SU-DHL-6 (cell line): ENCODE measurements around the gene SAPCD1.

Experiments
- H2AFZ ChIP-seq: fragments of 200-600 bp; sonication (generic); 2 replicates; pipeline ENCODE4 v1.6.1; 2014; ENCODE audit warnings: low read depth, mild to moderate bottlenecking, moderate library complexity, mixed read lengths, antibody characterized with exemption, low read length; ENCODE audit not compliant: severe bottlenecking
- H3F3A ChIP-seq: fragments of 200-600 bp; shearing (Covaris generic); 2 replicates; pipeline ENCODE4 v1.6.0; 2016; ENCODE audit warnings: antibody characterized with exemption, mild to moderate bottlenecking; ENCODE audit not compliant: insufficient read depth
- H3K27ac ChIP-seq: fragments of 200-600 bp; sonication (generic); 2 replicates; pipeline ENCODE4 v1.5.1; 2016; ENCODE audit warnings: low read depth, mild to moderate bottlenecking, low read length, moderate library complexity, mixed read lengths
- H3K27me3 ChIP-seq: fragments of 200-600 bp; sonication (generic), shearing (Covaris generic); 2 replicates; pipeline ENCODE4 v1.6.0; 2014; ENCODE audit warnings: mild to moderate bottlenecking, low read length
- H3K36me3 ChIP-seq: fragments of 200-600 bp; sonication (generic); 2 replicates; pipeline ENCODE4 v1.6.1; 2014; ENCODE audit warnings: mild to moderate bottlenecking, low read length, mixed read lengths
- H3K4me2 ChIP-seq: fragments of 300-600, 200-600 bp; shearing (Covaris generic), sonication (generic); 2 replicates; pipeline ENCODE4 v1.6.0; 2014; ENCODE audit warnings: low read length, low read depth, mild to moderate bottlenecking; ENCODE audit not compliant: poor library complexity, severe bottlenecking
- H3K4me3 ChIP-seq: fragments of 200-600 bp; sonication (generic); 2 replicates; pipeline ENCODE4 v1.5.1; 2014; ENCODE audit warnings: antibody characterized with exemption, low read length, mild to moderate bottlenecking, mixed read lengths; ENCODE audit not compliant: insufficient read depth, poor library complexity, severe bottlenecking
- H3K79me2 ChIP-seq: fragments of 200-600 bp; sonication (generic); 2 replicates; pipeline ENCODE4 v1.6.1; 2014; ENCODE audit warnings: mild to moderate bottlenecking, low read length, moderate library complexity; ENCODE audit not compliant: insufficient read depth
- H3K9ac ChIP-seq: fragments of 200-600 bp; sonication (generic); 2 replicates; pipeline ENCODE4 v1.7.0; 2014; ENCODE audit warnings: mild to moderate bottlenecking, low read length
- H3K9me2 ChIP-seq: fragments of 200-600 bp; sonication (generic); replicated peaks from 2 replicates; pipeline ENCODE4 v1.6.1; 2014; ENCODE audit warnings: low read length; ENCODE audit not compliant: insufficient read depth
- H3K9me3 ChIP-seq: fragments of 200-600 bp; sonication (generic); 2 replicates; pipeline ENCODE4 v1.6.1; 2014; ENCODE audit warnings: low read length, mixed read lengths; ENCODE audit not compliant: insufficient read depth
- H4K20me1 ChIP-seq: fragments of 200-600 bp; sonication (generic); 2 replicates; pipeline ENCODE4 v1.6.1; 2014; ENCODE audit warnings: low read depth, mild to moderate bottlenecking, antibody characterized with exemption, low read length, moderate library complexity, mixed read lengths
- EZH2phosphoT487 ChIP-seq: fragments of 200-600 bp; sonication (generic), shearing (Covaris generic); conservative IDR thresholded peaks from 2 replicates; pipeline ENCODE4 v1.6.1; 2018; ENCODE audit warnings: mild to moderate bottlenecking, antibody characterized with exemption, low read length, moderate library complexity, mixed read lengths
- TF ChIP-seq, protein P1 (sequence below): fragments of 200-600 bp; sonication (generic); IDR thresholded peaks from one replicate; pipeline ENCODE4 v1.5.1; 2017; ENCODE audit warnings: antibody characterized with exemption, mild to moderate bottlenecking, low read length, moderate library complexity; ENCODE audit not compliant: insufficient read depth, poor library complexity, severe bottlenecking

The SAPCD1 gene

DNA sequence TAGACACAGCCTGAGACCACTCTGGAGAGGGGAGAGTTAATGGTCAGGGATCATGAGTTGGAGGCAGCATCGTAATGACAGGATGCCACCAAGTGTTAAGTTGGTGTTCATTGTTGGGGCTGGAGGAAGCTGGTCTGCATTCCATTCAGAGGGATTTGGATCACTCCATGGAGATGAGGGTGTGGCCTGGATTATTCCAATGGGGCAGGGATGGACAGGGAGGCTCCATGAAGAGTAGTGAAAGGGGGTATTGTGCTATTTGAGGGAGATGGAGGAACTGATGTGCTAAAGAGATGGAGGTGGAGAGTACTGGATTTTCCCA lies 1.1 kb downstream of the SAPCD1 start:
- no peaks in the 10 kb centered on the region for H3K27me3 ChIP-seq
- H2AFZ ChIP-seq, result no peak overlapping the region
- H4K20me1 ChIP-seq, result no peaks in the 10 kb centered on the region
- no peaks in the 10 kb centered on the region for H3K9me3 ChIP-seq
- no peak overlapping the region for H3K4me2 ChIP-seq
- peaks cover 8% of the 10 kb centered on the region for H3F3A ChIP-seq
- TF ChIP-seq EZH2phosphoT487, result no peak
- TF ChIP-seq, protein P1, sequence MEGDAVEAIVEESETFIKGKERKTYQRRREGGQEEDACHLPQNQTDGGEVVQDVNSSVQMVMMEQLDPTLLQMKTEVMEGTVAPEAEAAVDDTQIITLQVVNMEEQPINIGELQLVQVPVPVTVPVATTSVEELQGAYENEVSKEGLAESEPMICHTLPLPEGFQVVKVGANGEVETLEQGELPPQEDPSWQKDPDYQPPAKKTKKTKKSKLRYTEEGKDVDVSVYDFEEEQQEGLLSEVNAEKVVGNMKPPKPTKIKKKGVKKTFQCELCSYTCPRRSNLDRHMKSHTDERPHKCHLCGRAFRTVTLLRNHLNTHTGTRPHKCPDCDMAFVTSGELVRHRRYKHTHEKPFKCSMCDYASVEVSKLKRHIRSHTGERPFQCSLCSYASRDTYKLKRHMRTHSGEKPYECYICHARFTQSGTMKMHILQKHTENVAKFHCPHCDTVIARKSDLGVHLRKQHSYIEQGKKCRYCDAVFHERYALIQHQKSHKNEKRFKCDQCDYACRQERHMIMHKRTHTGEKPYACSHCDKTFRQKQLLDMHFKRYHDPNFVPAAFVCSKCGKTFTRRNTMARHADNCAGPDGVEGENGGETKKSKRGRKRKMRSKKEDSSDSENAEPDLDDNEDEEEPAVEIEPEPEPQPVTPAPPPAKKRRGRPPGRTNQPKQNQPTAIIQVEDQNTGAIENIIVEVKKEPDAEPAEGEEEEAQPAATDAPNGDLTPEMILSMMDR, result no peak
- no peak overlapping the region for H3K9ac ChIP-seq
- no peaks in the 10 kb centered on the region for H3K9me2 ChIP-seq
- H3K27ac ChIP-seq, result no peak overlapping the region
- peaks cover 8% of the 10 kb centered on the region; the same call in 1 of the 2 replicates for H3K36me3 ChIP-seq
- no peak overlapping the region for H3K4me3 ChIP-seq
- no peaks in the 10 kb centered on the region for H3K79me2 ChIP-seq

DNA sequence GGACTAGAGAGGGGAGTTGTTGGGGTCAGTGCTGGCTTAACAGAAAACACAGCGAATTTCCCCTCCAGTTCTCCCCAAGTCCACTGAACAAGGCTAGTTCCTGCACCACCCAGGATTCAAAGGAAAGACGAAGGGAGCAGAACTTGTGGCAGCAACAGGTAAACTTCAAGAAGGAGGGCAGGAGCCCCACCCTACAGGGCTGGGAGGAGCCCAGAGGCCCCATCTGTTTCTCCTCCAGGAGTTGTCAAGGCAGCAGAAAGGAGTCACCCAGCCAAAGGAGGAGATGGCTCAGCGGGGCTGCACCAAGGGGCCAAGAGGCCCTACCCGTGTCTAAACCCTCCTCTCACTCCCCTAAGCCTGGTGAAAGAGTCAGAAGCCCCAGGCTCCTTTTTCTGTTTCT lies 1.7 kb downstream of the SAPCD1 start:
- Histone ChIP-seq H3F3A (peaks cover 8% of the 10 kb centered on the region), H3K27ac (no peak overlapping the region)

DNA sequence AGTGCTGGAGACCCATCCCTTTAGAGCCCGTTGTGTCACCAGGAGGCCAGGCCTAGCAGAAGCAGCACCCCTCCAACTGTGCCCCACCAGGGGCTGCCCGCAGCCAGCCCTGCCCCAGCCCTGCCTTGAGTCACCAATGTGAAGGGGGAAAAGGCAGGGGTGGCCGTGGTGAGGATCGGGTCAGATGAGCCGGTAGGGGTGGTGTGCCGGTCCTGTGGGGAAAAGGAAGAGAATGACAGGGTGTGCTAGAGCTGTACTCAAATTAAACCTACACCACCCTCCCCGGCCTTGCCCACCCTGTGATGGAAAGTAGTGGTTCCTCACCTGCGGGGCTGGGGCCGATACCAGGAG lies 3.1 kb downstream of the SAPCD1 start:
- Histone ChIP-seq H3F3A (peaks cover 8% of the 10 kb centered on the region), H4K20me1 (no peaks in the 10 kb centered on the region), H3K9me2 (no peaks in the 10 kb centered on the region), H3K9me3 (no peaks in the 10 kb centered on the region), H3K36me3 (peaks cover 6% of the 10 kb centered on the region; the same call in 1 of the 2 replicates), H3K27ac (no peak overlapping the region), H3K4me2 (no peak overlapping the region), H3K9ac (no peak overlapping the region), H2AFZ (no peak overlapping the region), H3K4me3 (no peak overlapping the region), H3K79me2 (no peaks in the 10 kb centered on the region), H3K27me3 (no peaks in the 10 kb centered on the region)
- TF ChIP-seq, protein P1, result no peak
- no peak for TF ChIP-seq EZH2phosphoT487

More for the DNA sequence above, 1.7 kb downstream of the SAPCD1 start:
- H3K27me3 ChIP-seq, result no peaks in the 10 kb centered on the region
- H3K9ac ChIP-seq, result no peak overlapping the region
- peaks cover 7% of the 10 kb centered on the region; the same call in 1 of the 2 replicates for H3K36me3 ChIP-seq
- H3K4me3 ChIP-seq, result no peak overlapping the region
- no peak overlapping the region for H2AFZ ChIP-seq
- TF ChIP-seq, protein P1, result no peak
- no peak for TF ChIP-seq EZH2phosphoT487
- H3K9me2 ChIP-seq, result no peaks in the 10 kb centered on the region
- H3K9me3 ChIP-seq, result no peaks in the 10 kb centered on the region
- no peak overlapping the region for H3K4me2 ChIP-seq
- H4K20me1 ChIP-seq, result no peaks in the 10 kb centered on the region
- no peaks in the 10 kb centered on the region for H3K79me2 ChIP-seq
